HL-60 (cell line): Measurements from ENCODE around the gene PABPC3.

Source experiments
- CTCF ChIP-seq: IDR thresholded peaks from one replicate; pipeline ENCODE4 v1.5.1; 2011; ENCODE audit warnings: low read length, control low read depth, inconsistent platforms; ENCODE audit not compliant: insufficient read depth
- GABPA ChIP-seq: IDR thresholded peaks from 2 replicates; pipeline ENCODE4 v1.6.1; 2012; ENCODE audit warnings: low read depth
- POLR2AphosphoS5 ChIP-seq: IDR thresholded peaks from 2 replicates; pipeline ENCODE4 v1.6.1; 2012; ENCODE audit warnings: low read depth
- SPI1 ChIP-seq: IDR thresholded peaks from 2 replicates; pipeline ENCODE4 v1.6.1; 2012; ENCODE audit warnings: low read depth, mild to moderate bottlenecking, borderline replicate concordance

- TF ChIP-seq CTCF (no peak), POLR2AphosphoS5 (no peak), SPI1 (no peak), GABPA (no peak)
These were observed 49.5 kb upstream of the PABPC3 start for GRCh38 chr13:25046274-25046984.
